Choroid plexus epithelial cell (primary cell): Measurements from ENCODE around the gene HRC.
"Not testable (repeated sequence)": the region's sequence is repeated elsewhere in the genome, so short reads cannot be mapped to it uniquely, and the experiment has no call there.

Experiments
- DNase-seq: peaks from one replicate; pipeline ENCODE4 v3.0.0-alpha.2; 2010; ENCODE audit warnings: low read depth
- H3K4me3 ChIP-seq: 2 replicates; pipeline ENCODE4 v1.5.1; 2011; ENCODE audit warnings: low read depth, mild to moderate bottlenecking, control low read depth, low read length, moderate library complexity
- CTCF ChIP-seq: conservative IDR thresholded peaks from 2 replicates; pipeline ENCODE4 v1.5.1; 2011; ENCODE audit warnings: low read depth, mild to moderate bottlenecking, control low read depth, inconsistent platforms, low read length, moderate library complexity

HRC gene

GRCh38 chr19:49126575-49126974, 28.6 kb downstream of the HRC start:
- DNase-seq: no peak
- H3K4me3 ChIP-seq: no peak overlapping the region
- no peak for TF ChIP-seq CTCF

GRCh38 chr19:49125025-49125731, 30.0 kb downstream of the HRC start:
- no peak for TF ChIP-seq CTCF
- no peak overlapping the region for H3K4me3 ChIP-seq
- DNase-seq: no peak

- not testable (repeated sequence) for H3K4me3 ChIP-seq
Measured at GRCh38 chr19:49123285-49123684, 31.9 kb downstream of the HRC start.

GRCh38 chr19:49121841-49122240, 33.4 kb downstream of the HRC start:
- DNase-seq: peak; percentile 52
- not testable (repeated sequence) for H3K4me3 ChIP-seq

More at GRCh38 chr19:49123285-49123684, 31.9 kb downstream of the HRC start:
- DNase-seq: not testable (repeated sequence)

- TF ChIP-seq CTCF: no peak
- no peak for DNase-seq
- no peak overlapping the region for H3K4me3 ChIP-seq
Measured at GRCh38 chr19:49120868-49121267, 34.3 kb downstream of the HRC start.

- DNase-seq: no peak
- no peak for TF ChIP-seq CTCF
- H3K4me3 ChIP-seq: no peak overlapping the region
Measured at GRCh38 chr19:49120325-49120683, 34.9 kb downstream of the HRC start.

GRCh38 chr19:49119411-49120324, 35.5 kb downstream of the HRC start, which contains the start of gene PPFIA3:
Gene PPFIA3, plus strand, starts transcription at chr19:49119544. Its CDS starts 8,330 bp downstream, at chr19:49127874.
- H3K4me3 ChIP-seq: peak within 1 kb of the TSS; percentile 73
- TF ChIP-seq CTCF: no peak
- peak; percentile 69 for DNase-seq
